K562 (cell line): ENCODE data around the gene DUSP16. TPM values are rescaled to one million over a fixed set of nuclear protein-coding genes. Genes with fewer than 3 reads are reported as not detected.

ENCODE experiments used
- ATAC-seq: fragments of 200-7000 bp; cut with Tn5 transposase; 3 replicates; pipeline ENCODE4 v1.9.1; 2020; ENCODE audit warnings: moderate library complexity
- BruUV-seq: library from RNA; stranded (reverse); fragments of 400-500 nt; replicated peaks from 2 replicates; lab custom pipeline; 2021; lab: Mats Ljungman, UMichigan
- CTCF ChIA-PET: fragments of 300-600 bp; formaldehyde crosslinking; extraction: SDS; loops from one replicate; lab custom pipeline; 2021; ENCODE audit warnings: low intra/inter-chr PET ratio; lab: Yijun Ruan, JAX
- POLR2A ChIA-PET: fragments of 300-600, 350-650 bp; sonication (Branson Sonifier 250); formaldehyde crosslinking; extraction: SDS; loops from one replicate; lab custom pipeline; 2021; ENCODE audit warnings: antibody characterized with exemption, inconsistent platforms; lab: Yijun Ruan, JAX
- DNase-seq, 4 experiments: peaks; one replicate each; pipeline versions ENCODE4 v3.0.0 to v3.0.0-alpha.2; 2011 to 2018; ENCODE audit warnings: low spot score in 3 of 4, mixed read lengths in 3 of 4; ENCODE audit errors: extremely low read depth in 1 of 4
- FAIRE-seq: peaks from 2 replicates; lab custom pipeline; 2011; peaks lifted over from hg19 to GRCh38; lab: Jason Lieb, UNC
- H2AFZ ChIP-seq: 2 replicates; pipeline ENCODE4 v1.6.0; 2011; ENCODE audit warnings: low read depth, low read length, control low read depth, inconsistent platforms
- H3K27ac ChIP-seq: fragments of 200-600 bp; 3 replicates; pipeline ENCODE4 v1.8.0; 2011; ENCODE audit warnings: low read depth, mild to moderate bottlenecking, control low read depth, inconsistent platforms, low read length, moderate library complexity, mixed read lengths; ENCODE audit errors: extremely low read depth
- H3K27me3 ChIP-seq, 2 experiments: fragments of 300-600 bp in 1 of 2; 2 replicates in 1 of 2; 3 replicates in 1 of 2; pipeline versions ENCODE4 v1.6.0 to v1.8.0; 2011; ENCODE audit warnings: inconsistent platforms in 2 of 2, low read length in 2 of 2, mild to moderate bottlenecking in 1 of 2, mixed read lengths in 1 of 2, moderate library complexity in 1 of 2; ENCODE audit not compliant: control insufficient read depth in 2 of 2, insufficient read depth in 2 of 2
- H3K36me3 ChIP-seq: fragments of 300-600 bp; 3 replicates; pipeline ENCODE4 v1.8.0; 2011; ENCODE audit warnings: mild to moderate bottlenecking, low read length, inconsistent platforms; ENCODE audit not compliant: control insufficient read depth, insufficient read depth
- H3K4me1 ChIP-seq, 2 experiments: fragments of 200-600 bp in 1 of 2; replicated peaks in 1 of 2; 2 replicates in 1 of 2; 3 replicates in 1 of 2; pipeline versions ENCODE4 v1.5.1 to v1.8.0; 2011; ENCODE audit warnings: inconsistent platforms in 2 of 2, low read length in 2 of 2, mild to moderate bottlenecking in 1 of 2, mixed read lengths in 1 of 2, moderate library complexity in 1 of 2; ENCODE audit not compliant: control insufficient read depth in 2 of 2, insufficient read depth in 2 of 2
- H3K4me2 ChIP-seq: 2 replicates; pipeline ENCODE4 v1.6.1; 2011; ENCODE audit warnings: low read length, control low read depth, inconsistent platforms, mixed read lengths; ENCODE audit not compliant: insufficient read depth
- H3K4me3 ChIP-seq: fragments of 200-600 bp; sonication (generic), shearing (Covaris generic); 2 replicates; pipeline ENCODE4 v1.5.1; 2016; ENCODE audit warnings: control low read depth, inconsistent platforms
- H3K79me2 ChIP-seq: fragments of 200-600 bp; 3 replicates; pipeline ENCODE4 v1.8.0; 2011; ENCODE audit warnings: low read length, inconsistent platforms; ENCODE audit not compliant: control insufficient read depth, insufficient read depth
- H3K9ac ChIP-seq, 2 experiments: 2 replicates each; pipeline versions ENCODE4 v1.6.0 to v1.6.1; 2011; ENCODE audit warnings: low read depth in 2 of 2, low read length in 2 of 2, control low read depth in 1 of 2, inconsistent platforms in 1 of 2, mild to moderate bottlenecking in 1 of 2, mixed read lengths in 1 of 2; ENCODE audit not compliant: insufficient read depth in 1 of 2
- H3K9me1 ChIP-seq: one replicate; pipeline ENCODE4 v1.6.0; 2011; ENCODE audit warnings: inconsistent platforms, mild to moderate bottlenecking, low read length, moderate library complexity; ENCODE audit not compliant: control insufficient read depth, insufficient read depth
- H3K9me3 ChIP-seq: replicated peaks from 2 replicates; pipeline ENCODE4 v1.5.1; 2011; ENCODE audit warnings: low read depth, low read length, inconsistent platforms; ENCODE audit not compliant: control insufficient read depth, insufficient read depth
- H4K20me1 ChIP-seq: replicated peaks from 2 replicates; pipeline ENCODE4 v1.6.1; 2011; ENCODE audit warnings: low read length, inconsistent platforms, mixed read lengths; ENCODE audit not compliant: control insufficient read depth, insufficient read depth
- EP400 ChIP-seq: fragments of 450-650 bp; IDR thresholded peaks from 2 replicates; pipeline ENCODE4 v1.6.1; 2017; ENCODE audit warnings: antibody characterized with exemption, mild to moderate bottlenecking, moderate library complexity
- EWSR1 ChIP-seq: fragments of 450-650 bp; IDR thresholded peaks from 2 replicates; pipeline ENCODE4 v1.6.1; 2018; ENCODE audit warnings: borderline replicate concordance, mild to moderate bottlenecking, low read depth, moderate library complexity; ENCODE audit not compliant: partially characterized antibody
- HOMEZ ChIP-seq: fragments of 250-450 bp; sonication (Bioruptor Pico); IDR thresholded peaks from 2 replicates; pipeline ENCODE4 v1.4.0; 2020; ENCODE audit warnings: mild to moderate bottlenecking, moderate library complexity
- ILF3 ChIP-seq: fragments of 450-650 bp; IDR thresholded peaks from 2 replicates; pipeline ENCODE4 v1.6.1; 2018; ENCODE audit warnings: antibody characterized with exemption, mild to moderate bottlenecking, moderate library complexity, borderline replicate concordance
- KAT7 ChIP-seq: sonication (generic); formaldehyde crosslinking; IDR thresholded peaks from 2 replicates; pipeline ENCODE4 v1.8.0; 2022; ENCODE audit warnings: missing genetic modification reagents, mild to moderate bottlenecking, borderline replicate concordance
- MEF2D ChIP-seq: conservative IDR thresholded peaks from 2 replicates; pipeline ENCODE4 v1.6.1; 2016; ENCODE audit warnings: low read depth, missing genetic modification characterization, missing compliant biosample characterization
- MTA2 ChIP-seq: fragments of 450-650 bp; IDR thresholded peaks from 2 replicates; pipeline ENCODE4 v1.6.1; 2016; ENCODE audit warnings: low read depth
- NRF1 ChIP-seq, 2 experiments: fragments of 450-650 bp; IDR thresholded peaks in 1 of 2; conservative IDR thresholded peaks in 1 of 2; 2 replicates each; pipeline ENCODE4 v1.6.1; 2014; ENCODE audit warnings: mild to moderate bottlenecking in 2 of 2
- OTX1 ChIP-seq: fragments of 450-650 bp; formaldehyde crosslinking; IDR thresholded peaks from 2 replicates; pipeline ENCODE4 v1.4.0; 2022; ENCODE audit warnings: mild to moderate bottlenecking
- PTBP1 ChIP-seq: fragments of 200-400 bp; formaldehyde crosslinking; IDR thresholded peaks from 2 replicates; pipeline ENCODE4 v1.6.1; 2017; ENCODE audit warnings: low read depth, low read length
- RUNX1 ChIP-seq: sonication (generic); IDR thresholded peaks from 2 replicates; pipeline ENCODE4 v1.6.1; 2016; ENCODE audit warnings: antibody characterized with exemption, low read depth
- TAF9B ChIP-seq: fragments of 450-650 bp; IDR thresholded peaks from 2 replicates; pipeline ENCODE4 v1.6.1; 2018; ENCODE audit warnings: mild to moderate bottlenecking; ENCODE audit not compliant: partially characterized antibody
- TCF15 ChIP-seq: fragments of 250-450 bp; sonication (Bioruptor Pico); IDR thresholded peaks from 2 replicates; pipeline ENCODE4 v1.8.0; 2022; ENCODE audit warnings: moderate library complexity, mild to moderate bottlenecking, inconsistent platforms
- ZEB2 ChIP-seq: fragments of 450-650 bp; IDR thresholded peaks from 2 replicates; pipeline ENCODE4 v1.6.1; 2016
- ZMIZ1 ChIP-seq, 2 experiments: fragments of 150-350 bp in 1 of 2; IDR thresholded peaks; 2 replicates each; pipeline ENCODE4 v1.6.1; 2012 to 2016; ENCODE audit warnings: low read depth in 2 of 2, low read length in 2 of 2, mild to moderate bottlenecking in 1 of 2, moderate library complexity in 1 of 2
- ZNF354B ChIP-seq: fragments of 250-450 bp; sonication (Bioruptor Pico); IDR thresholded peaks from 2 replicates; pipeline ENCODE4 v1.4.0; 2020
- WGBS: fragments of 100-300 bp; shearing (Covaris generic); methylation state at CpG from one replicate; pipeline ENCODE4 v1.1.6; 2016; ENCODE audit warnings: low coverage, mixed read lengths; ENCODE audit not compliant: insufficient coverage; ENCODE audit errors: missing lambda C conversion rate; 5-methylcytosine and 5-hydroxymethylcytosine counted together
- in situ Hi-C: fragments of 300-500 bp; cut with MboI; formaldehyde crosslinking; loops from 4 replicates; pipeline ENCODE4 v1.15.0; 2018; ENCODE audit warnings: inconsistent platforms, mixed read lengths
- intact Hi-C: fragments of 100-400 bp; cut with micrococcal nuclease; formaldehyde crosslinking; loops from 2 replicates; pipeline ENCODE4 v1.14.2; 2022
- polyA plus RNA-seq, 8 experiments: library from polyadenylated mRNA; depleted of rRNA in 4 of 8; stranded (reverse) in 5 of 8; unstranded in 3 of 8; fragments of >200 nt; fragmentation: Nextera tagmentation in 2 of 8; fragmentation: Illumina TruSeq in 1 of 8; extraction: Ambion mirVana in 2 of 8; extraction: Trizol in 1 of 8; gene quantifications; 2 replicates each; pipeline versions ENCODE4 v1.2.1 to v1.2.3, GENCODE V29; 2011 to 2014; ENCODE audit warnings: inconsistent platforms in 1 of 8, missing spikeins in 1 of 8
- total RNA-seq, 7 experiments: library from RNA; depleted of rRNA in 6 of 7; stranded (reverse); fragments of >200 nt in 6 of 7; fragmentation: Illumina TruSeq in 2 of 7; extraction: Trizol in 2 of 7; gene quantifications; 2 replicates each; pipeline versions ENCODE4 v1.2.1 to v1.2.3, GENCODE V29; 2011 to 2021; ENCODE audit warnings: low replicate concordance in 1 of 7
- TF ChIP-seq, protein P1 (sequence below): sonication (generic); formaldehyde crosslinking; IDR thresholded peaks from 2 replicates; pipeline ENCODE4 v1.8.0; 2022; ENCODE audit warnings: mild to moderate bottlenecking, missing genetic modification reagents

DUSP16 gene
- total and polyA plus RNA-seq, 9 of the 15 experiments (the other 6 are each of a cell fraction or from before 2014, with no cell fraction given) = 0.70 to 12.3 (median 5.7) TPM

DNA sequence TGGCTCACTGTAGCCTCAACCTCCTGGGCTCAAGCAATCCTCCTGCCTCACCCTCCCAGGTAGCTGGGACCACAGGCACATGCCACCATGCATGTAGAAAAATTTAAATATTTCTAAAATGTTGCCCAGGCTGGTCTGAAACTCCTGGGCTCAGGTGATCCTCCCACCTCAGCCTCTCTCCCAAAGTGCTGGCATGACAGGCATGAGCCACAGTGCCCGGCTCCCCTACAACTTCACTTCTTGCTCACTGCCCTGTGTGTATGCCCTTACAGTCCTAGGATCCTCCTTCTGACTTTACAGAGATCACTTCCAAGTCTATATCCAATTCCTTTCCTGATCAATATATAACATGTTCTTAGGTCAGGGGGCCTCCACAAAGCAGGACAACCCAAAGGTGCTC lies 25.2 kb upstream of the DUSP16 start:
- CTCF ChIA-PET = no interaction called here
- in situ Hi-C loops = no loop called here
- TF ChIP-seq, protein P1, sequence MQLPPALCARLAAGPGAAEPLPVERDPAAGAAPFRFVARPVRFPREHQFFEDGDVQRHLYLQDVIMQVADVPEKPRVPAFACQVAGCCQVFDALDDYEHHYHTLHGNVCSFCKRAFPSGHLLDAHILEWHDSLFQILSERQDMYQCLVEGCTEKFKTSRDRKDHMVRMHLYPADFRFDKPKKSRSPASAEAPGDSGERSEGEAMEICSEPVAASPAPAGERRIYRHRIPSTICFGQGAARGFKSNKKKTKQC = no peak
- TF ChIP-seq ZEB2 (no peak), ZMIZ1 (IDR thresholded peaks at IDR 0.05; ENCODE audit: low read depth in 2 of 2, low read length in 2 of 2) (no peak), KAT7 (no peak), EWSR1 (no peak), HOMEZ (CRISPR knock-in tag) (no peak), MEF2D (tag) (no peak), TCF15 (no peak), MTA2 (no peak), PTBP1 (no peak), ILF3 (no peak), TAF9B (no peak), EP400 (no peak), RUNX1 (no peak), NRF1 (conservative IDR thresholded peaks at IDR 0.05 in 1 of 2, IDR thresholded peaks at IDR 0.05 in 1 of 2) (no peak), ZNF354B (CRISPR knock-in tag) (no peak), OTX1 (CRISPR knock-in tag) (no peak)

More for the DNA sequence above, 25.2 kb upstream of the DUSP16 start:
- Histone ChIP-seq H3K9me3 (no peaks in the 10 kb centered on the region), H3K4me1 (no peaks in the 10 kb centered on the region), H3K27me3 (peaks cover 0 to 10% of the 10 kb centered on the region in 2 experiments; a peak in 2 of 5 replicates), H3K9me1 (no peaks in the 10 kb centered on the region), H2AFZ (no peak overlapping the region), H3K9ac (no peak overlapping the region), H3K79me2 (no peaks in the 10 kb centered on the region), H4K20me1 (no peaks in the 10 kb centered on the region), H3K4me2 (no peak overlapping the region), H3K36me3 (no peaks in the 10 kb centered on the region), H3K27ac (no peak overlapping the region), H3K4me3 (no peak overlapping the region)
- FAIRE-seq (no peak), ATAC-seq (no peak), DNase-seq (no peak)
- intact Hi-C loops = no loop called here
- no TSS peak for BruUV-seq
- POLR2A ChIA-PET = interaction anchor here (0.7 kb wide), 1 partner anchor 22 kb away, joined by 3 read pairs; no protein-coding TSS in a partner anchor
- 67% methylated on average over 1 of the region's 1 CpG for WGBS
